NCI-H2196 (cell line): Measurements from ENCODE around the gene FIGLA.
A peak's percentile ranks its signal among the peaks of the same experiment; 100 is the strongest.
"Not testable (repeated sequence)": the region's sequence is repeated elsewhere in the genome, so short reads cannot be mapped to it uniquely, and the experiment has no call there.

Source experiments
- DNase-seq: peaks from one replicate; lab custom pipeline; 2025; ENCODE audit not compliant: unreplicated experiment; lab: John Stamatoyannopoulos, UW

Gene FIGLA

GRCh38 chr2:70808983-70809958, 18.8 kb upstream of the FIGLA start:
- no peak for DNase-seq

GRCh38 chr2:70807828-70808118, 17.3 kb upstream of the FIGLA start:
- no peak for DNase-seq

DNA sequence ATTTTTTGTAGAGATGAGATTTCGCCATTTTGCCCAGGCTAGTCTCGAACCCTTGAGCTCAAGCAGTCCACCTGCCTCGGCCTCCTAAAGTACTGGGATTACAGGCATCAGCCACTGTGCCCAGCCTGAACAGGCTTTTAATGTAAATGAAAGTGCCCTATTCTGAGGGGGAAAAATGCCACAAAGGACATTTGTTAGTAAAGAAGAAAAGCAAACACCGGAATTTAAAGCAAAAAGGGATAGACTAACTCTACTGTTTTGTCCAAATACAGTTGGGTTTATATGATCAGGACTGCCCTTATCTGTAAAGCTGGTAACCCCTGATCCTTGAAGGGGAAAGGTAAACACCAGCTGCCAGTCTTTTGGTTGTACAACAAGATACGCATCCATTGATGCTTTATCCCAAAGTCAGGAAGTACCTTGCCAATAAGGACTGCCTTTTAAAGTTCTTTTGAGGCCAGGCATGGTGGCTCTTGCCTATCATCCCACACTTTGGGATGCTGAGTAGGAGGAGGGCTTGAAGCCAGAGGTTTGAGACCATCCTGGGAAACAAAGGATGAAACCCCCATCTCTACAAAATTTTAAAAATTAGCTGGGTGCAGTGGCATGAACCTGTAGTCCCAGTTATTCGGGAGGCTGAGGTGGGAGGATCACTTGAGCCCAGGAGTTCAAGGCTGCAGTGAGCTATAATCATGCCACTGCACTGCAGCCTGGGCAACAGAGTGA, 16.8 kb upstream of the FIGLA start:
- DNase-seq, result no peak

DNA sequence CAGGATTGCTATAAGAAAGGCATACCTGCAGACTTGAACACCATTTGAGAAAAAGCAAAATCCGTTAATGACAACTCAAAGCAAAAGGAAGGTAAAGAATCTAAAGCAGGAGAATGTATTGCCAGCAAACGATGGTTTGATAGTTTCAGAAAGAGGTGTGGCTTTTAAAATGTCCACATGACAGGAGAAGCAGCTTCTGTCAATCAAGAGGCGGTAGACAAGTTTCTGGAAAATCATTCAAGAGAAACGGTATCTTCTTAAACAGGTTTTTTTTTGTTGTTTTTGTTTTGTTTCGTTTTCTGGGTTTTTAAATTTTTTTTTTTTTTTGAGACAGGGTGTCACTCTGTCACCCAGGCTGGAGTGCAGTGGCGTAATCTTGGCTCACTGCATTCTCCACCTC, 16.2 kb upstream of the FIGLA start:
- DNase-seq, result no peak

- DNase-seq, result no peak
Observed at GRCh38 chr2:70806013-70806412, 15.6 kb upstream of the FIGLA start.

- DNase-seq, result no peak
Observed at GRCh38 chr2:70801607-70802263, 11.3 kb upstream of the FIGLA start.

- no peak for DNase-seq
Observed at GRCh38 chr2:70799706-70800105, 9.3 kb upstream of the FIGLA start.

DNA sequence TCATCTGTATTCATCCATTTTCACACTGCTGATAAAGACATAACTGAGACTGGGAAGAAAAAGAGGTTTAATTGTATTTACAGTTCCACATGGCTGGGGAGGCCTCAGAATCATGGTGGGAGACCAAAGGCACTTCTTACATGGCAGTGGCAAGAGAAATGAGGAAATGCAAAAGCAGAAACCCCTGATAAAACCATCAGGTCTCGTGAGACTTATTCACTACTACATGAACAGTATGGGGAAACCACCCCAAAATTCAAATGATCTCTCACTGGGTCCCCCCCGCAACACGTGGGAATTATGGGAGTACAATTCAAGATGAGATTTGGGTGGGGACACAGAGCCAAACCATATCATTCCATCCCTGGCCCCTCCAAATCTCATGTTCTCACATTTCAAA, 7.6 kb upstream of the FIGLA start:
- DNase-seq, result not testable (repeated sequence)

DNA sequence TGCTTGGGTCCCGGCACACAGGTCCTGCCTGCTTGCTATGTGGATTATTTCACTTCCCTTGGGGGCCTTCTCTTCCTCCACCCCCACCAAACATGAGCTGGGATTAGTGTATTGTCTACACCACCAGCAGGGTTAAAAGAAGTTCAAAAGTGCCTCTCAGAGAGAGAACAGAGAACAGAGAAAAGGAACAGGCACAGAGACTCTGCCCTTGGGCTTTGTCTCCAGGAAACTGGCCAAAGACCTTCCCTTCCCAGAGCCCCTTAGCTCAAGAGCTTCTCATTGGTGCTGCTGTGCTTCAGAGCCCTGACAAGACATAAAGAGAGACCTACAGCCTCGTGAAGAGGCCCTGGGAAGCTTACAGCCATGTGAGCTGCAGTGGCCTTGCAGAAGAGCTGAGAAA, 7.1 kb upstream of the FIGLA start:
- DNase-seq, result no peak

- DNase-seq, result no peak
Observed at GRCh38 chr2:70796262-70796661, 5.8 kb upstream of the FIGLA start.

- DNase-seq, result no peak
Observed at GRCh38 chr2:70795164-70795995, 4.9 kb upstream of the FIGLA start.

- no peak for DNase-seq
Observed at GRCh38 chr2:70793450-70793849, 3.0 kb upstream of the FIGLA start.

DNA sequence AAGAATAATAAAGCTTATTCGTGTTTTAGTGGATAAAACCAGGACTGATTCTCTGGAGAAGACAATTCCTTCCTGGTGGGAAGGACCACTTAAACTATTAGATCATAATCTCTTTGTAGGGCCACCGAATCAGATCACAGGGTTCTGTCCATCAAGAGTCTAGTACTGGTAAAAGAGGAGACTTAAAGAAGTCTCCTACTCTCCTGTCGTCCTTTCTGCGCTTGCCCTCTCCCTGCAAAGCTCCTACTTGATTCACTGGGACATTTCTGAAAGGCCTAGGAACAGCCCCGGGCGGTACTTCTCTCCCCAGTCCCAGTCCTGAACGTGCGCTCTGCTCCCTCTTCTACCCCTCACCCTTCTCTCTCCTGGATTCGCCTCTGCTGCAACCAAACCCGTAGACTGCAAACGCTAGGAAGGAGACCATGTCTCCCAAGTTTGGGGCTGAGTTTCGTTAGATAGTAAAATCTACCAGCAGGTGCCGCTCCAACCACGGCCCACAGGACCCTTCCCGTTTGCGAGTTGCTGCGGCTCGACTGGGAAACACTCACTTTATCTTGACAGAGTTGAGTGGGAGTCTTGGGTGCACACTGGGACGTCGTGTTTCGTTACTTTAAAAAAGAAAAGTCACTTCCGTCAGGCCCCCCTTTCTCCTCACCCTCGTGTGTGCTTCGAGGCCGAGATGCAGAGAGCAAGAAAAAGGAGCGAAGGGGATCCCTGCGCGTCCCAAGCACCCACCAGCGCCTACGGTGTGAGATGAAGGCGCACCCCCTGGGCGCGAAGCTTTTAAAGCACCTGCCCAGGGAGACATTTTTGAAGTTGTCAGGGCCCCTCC, 923 bp downstream of the FIGLA start:
- peak; percentile 28 for DNase-seq

- peak; percentile 3 for DNase-seq
Observed at GRCh38 chr2:70785137-70785911, 5.1 kb downstream of the FIGLA start.

- DNase-seq, result no peak
Observed at GRCh38 chr2:70784320-70784719, 6.1 kb downstream of the FIGLA start.

GRCh38 chr2:70779911-70780545, 10.4 kb downstream of the FIGLA start:
- DNase-seq, result no peak

DNA sequence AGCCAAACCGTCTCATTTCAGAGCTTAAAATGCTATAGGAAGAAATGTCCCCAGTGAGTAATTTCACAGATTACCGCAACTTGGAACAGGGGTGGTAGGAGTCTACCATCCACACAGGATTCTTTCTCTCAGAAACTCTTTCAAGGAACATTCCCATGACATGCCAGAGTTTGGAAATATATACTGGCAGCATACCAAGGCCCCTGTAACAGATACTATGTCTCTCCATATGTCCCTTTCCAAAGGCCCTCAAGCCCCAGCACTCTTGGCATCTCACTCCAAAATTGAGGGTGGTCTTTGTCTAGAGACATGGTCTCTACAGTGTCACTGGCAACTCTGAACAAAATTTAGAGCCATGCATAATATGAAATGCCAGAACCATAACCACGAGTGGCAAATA, 11.0 kb downstream of the FIGLA start:
- DNase-seq, result no peak

DNA sequence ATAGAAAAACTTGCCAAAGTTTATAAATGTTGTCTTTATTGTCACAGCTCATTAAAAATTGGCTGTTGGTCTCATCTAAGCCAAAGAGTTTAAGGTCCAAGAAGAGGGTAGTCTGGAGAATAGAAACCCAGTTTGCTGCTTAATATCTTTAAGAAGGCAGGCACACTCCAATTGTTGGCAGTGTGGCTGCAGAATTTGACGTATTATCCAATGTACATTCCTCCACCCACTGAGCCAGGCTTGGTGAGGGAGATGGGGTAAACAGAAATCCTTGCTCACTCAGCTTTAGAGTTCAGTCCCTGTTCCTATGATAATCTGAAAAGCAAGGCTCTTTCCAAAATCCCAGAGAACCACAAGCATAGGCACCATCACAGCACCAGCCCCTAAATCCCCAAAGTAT, 11.8 kb downstream of the FIGLA start:
- DNase-seq, result no peak

DNA sequence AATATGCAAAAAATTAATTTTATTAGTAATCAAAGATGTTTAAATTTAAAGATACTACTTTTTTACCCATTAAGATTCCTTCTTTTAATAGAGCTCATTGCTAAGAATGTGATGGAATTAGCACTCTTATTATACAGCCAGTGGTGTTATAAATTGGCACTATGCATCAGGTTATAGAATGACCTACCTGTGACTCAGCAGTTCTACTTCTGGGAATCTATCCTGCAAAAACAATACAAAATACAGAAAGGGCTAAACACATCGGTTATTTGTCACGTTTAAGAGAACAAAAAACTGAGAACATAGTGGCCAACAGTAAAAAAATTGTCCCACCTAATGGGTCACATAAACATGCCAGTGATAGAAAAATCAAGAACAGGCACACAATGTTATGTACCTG, 13.0 kb downstream of the FIGLA start:
- DNase-seq, result no peak
